Left ventricle myocardium inferior (tissue), 1 donor: ENCODE measurements around the gene CHCT1. TPM values are rescaled to one million over a fixed set of nuclear protein-coding genes. Genes with fewer than 3 reads are reported as not detected.
"Not testable (repeated sequence)": the region's sequence is repeated elsewhere in the genome, so short reads cannot be mapped to it uniquely, and the experiment has no call there.

Source experiments
- DNase-seq: peaks from one replicate; pipeline ENCODE4 v3.0.0-alpha.2; 2020
- H3K27ac ChIP-seq: fragments of 200-600 bp; replicated peaks from 2 replicates; pipeline ENCODE4 v1.8.0; 2021
- H3K27me3 ChIP-seq: fragments of 200-600 bp; 2 replicates; pipeline ENCODE4 v1.8.0; 2021; ENCODE audit warnings: low read depth
- H3K36me3 ChIP-seq: fragments of 200-600 bp; 2 replicates; pipeline ENCODE4 v1.8.0; 2021
- H3K4me1 ChIP-seq: fragments of 200-600 bp; 2 replicates; pipeline ENCODE4 v1.8.0; 2021
- H3K4me3 ChIP-seq: fragments of 200-600 bp; 2 replicates; pipeline ENCODE4 v1.8.0; 2021; ENCODE audit warnings: mild to moderate bottlenecking, moderate library complexity
- H3K9me3 ChIP-seq: fragments of 200-600 bp; replicated peaks from 2 replicates; pipeline ENCODE4 v1.8.0; 2021
- intact Hi-C: fragments of 100-400 bp; cut with micrococcal nuclease; formaldehyde crosslinking; loops from one replicate; pipeline ENCODE4 v1.11.0; 2022
- long read RNA-seq: library from polyadenylated mRNA; unstranded; transcript quantifications from one replicate; pipeline ENCODE4 v2.0.0, GENCODE V29; 2021
- total RNA-seq: library from RNA; stranded (reverse); fragmentation: NEBNext Ultra II Directional; extraction: Animal tissue kit (Norgen Biotek cat#: 25700); gene quantifications from one replicate; pipeline ENCODE4 v1.2.1, GENCODE V29; 2021
- TF ChIP-seq, protein P1 (sequence below): fragments of 200-600 bp; IDR thresholded peaks from 2 replicates; pipeline ENCODE4 v1.8.0; 2021; ENCODE audit warnings: antibody characterized with exemption, mild to moderate bottlenecking, borderline replicate concordance
- donor health status: DM: no; HTN: yes; CAD: no; lungs with severe emphysema.

The CHCT1 gene
- total RNA-seq = not detected
- long read RNA-seq = 0 reads

DNA sequence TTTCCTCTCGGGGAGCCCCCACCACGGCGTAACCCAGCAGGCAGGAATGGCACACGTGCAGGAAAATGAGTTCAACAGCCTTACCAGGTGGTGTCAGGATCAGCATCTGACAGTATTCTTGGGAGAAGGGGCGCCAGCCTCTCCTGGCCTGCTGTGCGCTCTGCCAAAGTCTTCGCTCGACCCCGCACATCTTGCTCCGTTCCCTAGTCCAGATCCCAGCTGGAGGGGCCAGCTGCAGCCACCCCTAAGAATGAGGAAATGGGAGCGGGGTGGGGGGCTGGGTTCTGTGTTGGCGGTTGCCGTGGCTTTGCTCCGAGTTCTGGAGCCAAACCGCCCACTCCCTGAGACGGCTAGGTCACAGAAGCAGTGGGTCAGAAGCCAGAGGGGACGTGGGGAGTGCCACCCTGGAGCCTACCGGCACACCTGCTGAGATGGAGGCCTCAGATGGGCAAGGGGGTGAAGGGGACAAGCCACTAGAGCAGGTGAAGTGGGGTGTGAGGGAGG lies at the start of gene CHCT1:
Gene CHCT1 (plus strand): TSS at position 328 of the 504 bp plus-strand sequence. CDS start 104 bp downstream, at position 432.
- Histone ChIP-seq H3K9me3 (no peaks in the 10 kb centered on the region), H3K36me3 (no peaks in the 10 kb centered on the region), H3K4me3 (peak within 1 kb of the TSS; percentile 67), H3K4me1 (peaks cover 12% of the 10 kb centered on the region), H3K27ac (peak within 1 kb of the TSS; percentile 46), H3K27me3 (no peaks in the 10 kb centered on the region)
- TF ChIP-seq, protein P1, sequence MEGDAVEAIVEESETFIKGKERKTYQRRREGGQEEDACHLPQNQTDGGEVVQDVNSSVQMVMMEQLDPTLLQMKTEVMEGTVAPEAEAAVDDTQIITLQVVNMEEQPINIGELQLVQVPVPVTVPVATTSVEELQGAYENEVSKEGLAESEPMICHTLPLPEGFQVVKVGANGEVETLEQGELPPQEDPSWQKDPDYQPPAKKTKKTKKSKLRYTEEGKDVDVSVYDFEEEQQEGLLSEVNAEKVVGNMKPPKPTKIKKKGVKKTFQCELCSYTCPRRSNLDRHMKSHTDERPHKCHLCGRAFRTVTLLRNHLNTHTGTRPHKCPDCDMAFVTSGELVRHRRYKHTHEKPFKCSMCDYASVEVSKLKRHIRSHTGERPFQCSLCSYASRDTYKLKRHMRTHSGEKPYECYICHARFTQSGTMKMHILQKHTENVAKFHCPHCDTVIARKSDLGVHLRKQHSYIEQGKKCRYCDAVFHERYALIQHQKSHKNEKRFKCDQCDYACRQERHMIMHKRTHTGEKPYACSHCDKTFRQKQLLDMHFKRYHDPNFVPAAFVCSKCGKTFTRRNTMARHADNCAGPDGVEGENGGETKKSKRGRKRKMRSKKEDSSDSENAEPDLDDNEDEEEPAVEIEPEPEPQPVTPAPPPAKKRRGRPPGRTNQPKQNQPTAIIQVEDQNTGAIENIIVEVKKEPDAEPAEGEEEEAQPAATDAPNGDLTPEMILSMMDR = no peak
- intact Hi-C loops = no loop called here
- no peak for DNase-seq

DNA sequence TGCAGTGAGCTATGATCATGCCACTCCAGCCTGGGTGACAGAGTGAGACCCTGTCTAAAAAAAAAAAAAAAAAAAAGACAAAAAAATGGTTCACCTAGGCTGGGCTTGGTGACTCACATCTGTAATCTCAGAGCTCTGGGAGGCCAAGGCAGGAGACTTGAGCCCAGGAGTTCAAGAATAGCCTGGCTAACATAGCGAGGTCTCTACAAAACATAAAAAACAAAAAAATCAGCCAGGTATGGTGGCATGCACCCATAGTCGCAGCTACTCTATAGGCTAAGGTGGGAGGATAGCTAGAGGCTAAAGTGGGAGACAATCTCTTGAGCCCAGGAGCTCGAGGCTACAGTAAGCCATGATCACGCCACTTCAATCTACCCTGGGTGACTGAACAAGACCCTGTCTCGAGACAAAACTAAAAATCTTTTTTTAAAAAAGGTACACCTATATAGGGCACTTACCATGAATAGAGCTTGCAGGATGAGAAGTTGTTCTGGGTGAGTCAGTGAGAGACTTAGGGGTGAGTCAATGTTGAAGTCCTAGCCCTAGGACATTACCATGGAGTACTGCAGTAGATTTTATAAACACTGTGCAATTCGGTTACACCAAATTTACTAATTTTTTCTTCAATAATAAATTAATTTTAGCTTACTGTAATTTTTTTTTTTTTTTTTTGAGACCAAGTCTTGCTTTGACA lies 49.4 kb upstream of the CHCT1 start:
- H3K4me1 ChIP-seq = peaks cover 3% of the 10 kb centered on the region
- H3K27me3 ChIP-seq = no peaks in the 10 kb centered on the region
- TF ChIP-seq, protein P1 = no peak
- no peaks in the 10 kb centered on the region for H3K36me3 ChIP-seq
- no peak overlapping the region for H3K27ac ChIP-seq
- no peak overlapping the region for H3K4me3 ChIP-seq
- H3K9me3 ChIP-seq = no peaks in the 10 kb centered on the region
- intact Hi-C loops = no loop called here
- no peak for DNase-seq

DNA sequence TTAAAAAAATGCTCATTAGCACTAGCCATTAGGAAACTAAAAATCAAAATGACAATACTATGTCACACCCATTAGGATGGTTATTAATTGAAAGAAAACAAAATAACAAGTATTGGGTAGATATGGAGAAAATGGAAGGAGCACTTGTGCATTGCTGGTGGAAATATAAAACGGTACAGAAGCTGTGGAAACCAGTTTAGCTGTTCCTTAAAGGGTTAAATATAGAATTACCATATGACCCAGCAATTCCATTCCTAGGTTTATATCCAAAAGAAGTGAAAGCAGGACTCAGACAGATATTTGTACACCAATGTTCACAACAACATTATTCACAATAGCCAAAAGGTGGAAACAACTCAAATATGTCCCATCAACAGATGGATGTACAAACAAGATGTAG lies 44.1 kb upstream of the CHCT1 start:
- DNase-seq, H3K27me3 ChIP-seq, intact Hi-C loops, H3K9me3 ChIP-seq, H3K4me3 ChIP-seq, H3K36me3 ChIP-seq, H3K27ac ChIP-seq: not testable (repeated sequence)
- H3K4me1 ChIP-seq = peaks cover 13% of the 10 kb centered on the region

DNA sequence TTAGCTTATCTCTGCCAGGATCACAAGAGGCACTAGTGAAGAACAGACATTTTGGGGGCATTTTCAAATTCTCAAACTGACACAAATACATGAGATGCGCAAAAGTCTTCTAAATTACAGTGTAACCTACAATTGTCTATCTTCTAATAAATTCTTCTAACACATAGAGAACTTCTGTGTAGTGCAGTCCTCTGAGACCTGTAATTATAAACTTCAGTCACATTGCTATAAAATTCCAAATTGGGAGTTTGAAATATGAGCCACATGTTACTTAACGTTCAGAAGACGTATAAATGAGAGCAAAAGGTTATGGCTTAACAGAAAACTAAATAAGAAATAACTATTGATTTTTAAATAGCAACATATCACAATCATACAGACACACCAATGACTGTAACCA lies 42.8 kb upstream of the CHCT1 start:
- H3K4me3 ChIP-seq, H3K9me3 ChIP-seq, H3K27ac ChIP-seq, intact Hi-C loops, H3K36me3 ChIP-seq, H3K27me3 ChIP-seq, DNase-seq: not testable (repeated sequence)
- H3K4me1 ChIP-seq = peaks cover 22% of the 10 kb centered on the region

DNA sequence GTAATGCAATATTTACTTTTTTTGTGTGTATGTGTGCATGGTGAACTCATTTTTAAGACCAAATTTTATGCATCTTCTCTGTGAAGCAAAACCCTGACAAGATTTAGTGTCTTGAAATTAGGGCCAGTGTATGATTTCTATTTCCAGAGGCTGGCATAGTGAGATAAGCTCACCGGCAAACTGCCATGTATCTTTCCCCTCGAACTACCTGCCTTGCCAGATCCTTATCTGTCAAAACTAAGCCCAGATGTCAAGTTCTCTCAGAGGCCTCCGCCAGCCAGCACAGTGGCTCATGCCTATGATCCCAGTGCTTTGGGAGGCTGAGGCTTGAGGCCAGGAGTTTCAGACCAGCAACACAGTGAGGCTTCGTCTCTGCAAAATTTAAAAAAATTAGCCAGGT lies 40.3 kb upstream of the CHCT1 start:
- intact Hi-C loops = no loop called here
- TF ChIP-seq, protein P1 = no peak
- H3K4me1 ChIP-seq = peaks cover 38% of the 10 kb centered on the region

DNA sequence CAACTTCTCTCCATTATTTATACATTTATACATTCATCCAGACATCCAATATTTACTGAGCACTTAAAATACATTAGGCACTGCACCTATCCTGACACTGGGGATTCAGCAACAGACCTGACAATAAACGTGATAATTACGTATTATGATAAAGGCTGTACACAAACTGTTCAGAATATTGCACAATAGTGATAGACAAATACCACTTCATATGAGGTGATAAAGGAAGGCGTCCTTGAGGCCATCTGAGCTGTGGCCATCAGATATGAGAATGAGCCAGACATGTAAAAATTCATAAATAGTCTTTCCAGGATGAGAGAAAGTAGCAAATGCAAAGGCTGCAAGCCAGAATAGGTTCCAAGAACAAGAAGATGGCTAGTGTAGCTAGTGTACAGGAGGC lies 38.9 kb upstream of the CHCT1 start:
- H3K4me3 ChIP-seq = no peak overlapping the region
- H3K4me1 ChIP-seq = peaks cover 45% of the 10 kb centered on the region
- intact Hi-C loops = no loop called here

More for the DNA sequence above, 40.3 kb upstream of the CHCT1 start:
- no peak overlapping the region for H3K4me3 ChIP-seq
- H3K27me3 ChIP-seq = no peaks in the 10 kb centered on the region
- no peak for DNase-seq
- H3K36me3 ChIP-seq = no peaks in the 10 kb centered on the region
- no peak overlapping the region for H3K27ac ChIP-seq
- H3K9me3 ChIP-seq = no peaks in the 10 kb centered on the region

DNA sequence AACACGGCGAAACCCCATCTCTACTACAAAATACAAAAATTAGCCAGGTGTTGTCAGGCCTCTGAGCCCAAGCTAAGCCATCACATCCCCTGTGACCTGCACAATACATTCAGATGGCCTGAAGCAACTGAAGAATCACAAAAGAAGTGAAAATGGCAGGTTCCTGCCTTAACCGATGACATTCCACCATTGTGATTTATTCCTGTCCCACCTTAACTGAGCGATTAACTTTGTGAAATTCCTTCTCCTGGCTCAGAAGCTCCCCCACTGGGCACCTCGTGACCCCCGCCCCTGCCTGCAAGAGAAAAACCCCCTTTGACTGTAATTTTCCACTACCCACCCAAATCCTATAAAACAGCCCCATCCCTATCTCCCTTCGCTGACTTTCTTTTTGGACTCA lies 37.4 kb upstream of the CHCT1 start:
- H3K9me3 ChIP-seq, intact Hi-C loops, H3K36me3 ChIP-seq, H3K27ac ChIP-seq, H3K27me3 ChIP-seq, DNase-seq, H3K4me3 ChIP-seq: not testable (repeated sequence)
- H3K4me1 ChIP-seq = peaks cover 61% of the 10 kb centered on the region

More for the DNA sequence above, 38.9 kb upstream of the CHCT1 start:
- no peak for DNase-seq
- H3K9me3 ChIP-seq = no peaks in the 10 kb centered on the region
- H3K27me3 ChIP-seq = no peaks in the 10 kb centered on the region
- TF ChIP-seq, protein P1 = no peak
- H3K36me3 ChIP-seq = no peaks in the 10 kb centered on the region
- H3K27ac ChIP-seq = no peak overlapping the region
